ENCODE results near the gene PARP12.

PARP12 gene

GRCh38 chr7:140082770-140083169, 20.0 kb upstream of the PARP12 start:
- TF ChIP-seq CTCF (conservative IDR thresholded peaks at IDR 0.05; ENCODE audit: low read depth, low read length): no peak
- DNase-seq (ENCODE audit: low read depth): no peak
- no peak overlapping the region for H3K4me3 ChIP-seq (ENCODE audit: low read depth, low read length)

DNA sequence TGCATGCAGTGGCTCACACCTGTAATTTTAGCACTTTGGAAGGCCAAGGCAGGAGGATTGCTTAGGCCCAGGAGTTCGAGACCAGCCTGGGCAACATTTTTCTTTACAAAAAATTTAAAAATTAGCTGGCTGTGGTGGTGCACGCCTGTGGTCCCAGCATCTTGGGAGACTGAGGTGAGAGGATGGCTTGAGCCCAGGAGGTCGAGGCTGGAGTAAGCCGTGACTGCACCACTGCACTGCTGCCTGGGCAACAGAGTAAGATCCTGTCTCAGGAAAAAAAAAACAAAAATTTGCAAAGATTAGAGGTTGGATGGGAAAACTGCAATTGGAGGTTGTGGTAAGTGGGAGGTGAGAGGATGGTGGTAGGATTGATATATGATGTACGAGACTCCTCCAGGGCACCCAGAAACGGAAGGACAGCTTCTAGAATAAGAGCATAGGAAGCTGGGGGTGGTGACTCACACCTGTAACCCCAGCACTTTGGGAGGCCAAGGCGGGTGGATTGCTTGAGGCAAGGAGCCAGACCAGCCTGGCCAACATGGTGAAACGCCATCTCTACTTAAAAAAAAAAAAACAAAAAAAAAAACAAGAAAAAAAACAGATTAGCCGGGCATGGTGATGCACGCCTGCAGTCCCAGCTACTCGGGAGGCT, 19.1 kb upstream of the PARP12 start:
- TF ChIP-seq CTCF (conservative IDR thresholded peaks at IDR 0.05; ENCODE audit: low read depth, low read length): no peak
- H3K4me3 ChIP-seq (ENCODE audit: low read depth, low read length): no peak overlapping the region
- no peak for DNase-seq (ENCODE audit: low read depth)

- no peak for TF ChIP-seq CTCF (conservative IDR thresholded peaks at IDR 0.05; ENCODE audit: low read depth, low read length)
- no peak for DNase-seq (ENCODE audit: low read depth)
- no peak overlapping the region for H3K4me3 ChIP-seq (ENCODE audit: low read depth, low read length)
These were observed 18.2 kb upstream of the PARP12 start for GRCh38 chr7:140080919-140081318.

DNA sequence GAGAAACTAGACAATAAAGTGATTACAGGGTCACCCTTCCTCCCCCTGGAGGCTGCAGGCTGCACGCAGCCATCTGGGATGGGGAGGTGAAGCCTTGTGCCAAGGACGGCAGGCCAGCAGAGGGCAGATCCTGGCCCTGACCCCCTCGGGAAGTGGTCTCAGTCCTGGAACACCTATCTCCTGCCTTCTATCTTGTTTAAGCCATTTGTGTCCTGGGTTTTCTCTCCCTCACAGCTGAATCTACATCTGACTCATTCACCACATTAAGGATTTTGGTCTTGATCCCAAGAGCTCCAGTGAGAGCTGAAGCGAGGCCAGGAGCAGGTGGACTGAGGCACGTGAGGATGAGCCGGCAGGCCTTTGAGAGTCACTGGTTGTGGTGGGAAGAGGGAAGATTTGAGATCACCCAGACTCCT, 16.4 kb upstream of the PARP12 start:
- TF ChIP-seq CTCF (conservative IDR thresholded peaks at IDR 0.05; ENCODE audit: low read depth, low read length): peak; percentile 34
- DNase-seq (ENCODE audit: low read depth): peak; percentile 48
- no peak overlapping the region for H3K4me3 ChIP-seq (ENCODE audit: low read depth, low read length)

DNA sequence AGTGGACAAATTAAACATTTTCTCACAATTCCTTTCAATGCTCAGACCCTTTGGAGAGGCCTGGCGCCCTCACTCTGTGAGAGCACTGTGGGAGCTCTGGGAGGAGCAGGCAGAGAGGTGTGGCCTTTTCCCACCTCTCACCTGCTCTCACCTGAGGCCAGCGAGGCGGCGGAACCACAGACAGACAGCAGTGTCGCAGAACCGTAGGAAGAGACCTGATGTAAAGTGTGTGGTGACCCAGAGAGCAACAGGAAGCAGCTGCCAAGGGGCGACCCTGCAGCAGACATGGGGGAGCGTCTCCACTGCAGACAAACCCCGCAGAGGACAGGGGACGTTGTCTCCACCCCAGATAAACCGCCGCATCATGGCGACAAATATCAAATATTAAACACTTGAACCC, 15.6 kb upstream of the PARP12 start:
- H3K4me3 ChIP-seq (ENCODE audit: low read depth, low read length): no peak overlapping the region

DNA sequence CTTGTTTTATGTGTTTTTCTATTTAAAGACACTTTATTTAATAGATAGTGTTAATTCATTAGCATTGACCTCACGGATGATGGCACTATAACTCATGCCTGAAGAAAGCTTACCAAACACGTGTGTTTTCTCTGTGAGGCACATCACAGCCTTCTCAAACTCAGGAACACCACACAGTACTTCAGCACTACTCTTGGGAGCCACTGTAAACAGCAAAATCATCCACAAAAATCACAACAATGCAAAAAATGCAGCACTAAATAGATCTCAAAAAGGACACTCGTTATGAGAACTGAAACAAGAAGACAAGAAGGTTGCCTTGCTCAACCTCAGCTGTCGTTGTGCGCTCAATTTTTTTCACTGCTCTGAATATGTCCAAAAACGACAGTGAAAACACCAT, 12.0 kb upstream of the PARP12 start:
- DNase-seq (ENCODE audit: low read depth): peak; percentile 71
- no peak for TF ChIP-seq CTCF (conservative IDR thresholded peaks at IDR 0.05; ENCODE audit: low read depth, low read length)
- H3K4me3 ChIP-seq (ENCODE audit: low read depth, low read length): no peak overlapping the region

More for the DNA sequence above, 15.6 kb upstream of the PARP12 start:
- no peak for TF ChIP-seq CTCF (conservative IDR thresholded peaks at IDR 0.05; ENCODE audit: low read depth, low read length)
- DNase-seq (ENCODE audit: low read depth): no peak

- TF ChIP-seq CTCF (conservative IDR thresholded peaks at IDR 0.05; ENCODE audit: low read depth, low read length): no peak
- no peak for DNase-seq (ENCODE audit: low read depth)
- H3K4me3 ChIP-seq (ENCODE audit: low read depth, low read length): no peak overlapping the region
These were observed 7.8 kb upstream of the PARP12 start for GRCh38 chr7:140070546-140070945.

Measured in choroid plexus epithelial cell (primary cell).